T1000 (cell line): Measurements from ENCODE around the gene RNGTT.
"Not testable (repeated sequence)": the region's sequence is repeated elsewhere in the genome, so short reads cannot be mapped to it uniquely, and the experiment has no call there.

ENCODE experiments used
- DNase-seq: peaks from one replicate; lab custom pipeline; 2025; ENCODE audit warnings: mixed read lengths; lab: John Stamatoyannopoulos, UW

RNGTT gene

DNA sequence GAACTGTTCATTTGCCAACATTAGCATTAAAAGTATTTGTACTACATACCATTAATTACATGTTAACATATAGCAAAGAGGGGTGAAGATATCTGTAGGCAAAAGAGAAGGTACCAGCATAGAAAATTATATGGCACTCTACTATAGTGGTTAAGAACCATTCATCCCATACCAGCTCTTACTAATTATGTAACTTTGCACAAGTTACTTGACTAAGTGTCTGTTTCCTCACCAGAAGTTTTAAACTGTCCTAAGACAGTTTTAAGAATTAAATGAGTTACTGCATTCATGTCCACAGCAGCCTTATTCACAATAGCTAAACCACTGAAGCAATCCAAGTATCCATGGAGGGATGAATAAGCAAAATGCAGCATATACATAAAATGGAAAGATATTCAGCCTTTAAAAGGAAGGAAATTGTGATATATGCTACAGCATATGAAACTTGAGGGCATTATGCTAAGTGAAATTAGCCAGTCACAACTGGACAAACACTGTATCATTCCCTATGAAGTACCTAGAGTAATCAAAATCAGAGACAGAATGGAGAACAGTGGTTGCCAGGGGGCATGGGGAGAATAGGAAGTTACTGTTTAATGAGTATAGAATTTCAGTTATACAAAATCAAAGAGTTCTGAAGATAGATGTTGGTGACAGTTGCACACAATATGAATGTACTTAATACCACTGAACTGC lies 98.9 kb downstream of the RNGTT start:
- no peak for DNase-seq

DNA sequence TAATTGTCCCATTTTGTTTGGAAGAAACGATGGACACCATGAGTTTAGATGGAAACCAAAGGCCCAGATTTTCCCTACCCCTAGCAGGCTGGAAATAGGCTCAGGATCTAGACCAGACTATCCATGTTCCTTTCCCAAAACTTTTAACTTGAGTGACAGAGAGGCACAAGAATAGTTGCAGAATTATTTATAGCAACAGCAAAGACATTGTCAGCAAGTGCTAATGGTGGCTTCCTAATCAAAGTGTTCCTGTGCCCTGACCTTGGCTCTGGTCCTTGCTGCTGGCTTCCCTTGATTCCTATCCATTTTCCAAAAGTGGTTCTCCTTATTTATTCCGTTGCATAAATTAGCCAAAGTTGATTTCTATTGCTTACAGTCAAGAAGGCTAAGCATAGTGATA lies 103.1 kb downstream of the RNGTT start:
- DNase-seq, result no peak

DNA sequence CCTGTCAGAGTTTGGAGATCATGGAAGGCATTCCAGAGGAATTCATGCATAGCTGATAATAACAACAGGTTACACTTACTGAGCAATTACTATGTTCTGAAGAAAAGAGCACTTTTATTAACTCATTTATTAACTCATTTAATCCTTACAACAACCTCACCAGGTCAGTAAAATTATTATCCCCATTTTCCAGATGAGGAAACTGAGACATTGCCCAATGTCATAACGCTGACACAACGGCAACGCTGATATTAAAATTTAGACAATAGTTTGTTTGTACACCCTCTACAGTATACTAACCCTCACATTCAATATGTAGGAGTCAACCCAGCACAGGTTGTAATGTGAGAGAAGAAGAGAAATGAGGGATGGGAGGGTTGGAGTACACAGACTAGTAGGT lies 105.0 kb downstream of the RNGTT start:
- DNase-seq, result no peak

DNA sequence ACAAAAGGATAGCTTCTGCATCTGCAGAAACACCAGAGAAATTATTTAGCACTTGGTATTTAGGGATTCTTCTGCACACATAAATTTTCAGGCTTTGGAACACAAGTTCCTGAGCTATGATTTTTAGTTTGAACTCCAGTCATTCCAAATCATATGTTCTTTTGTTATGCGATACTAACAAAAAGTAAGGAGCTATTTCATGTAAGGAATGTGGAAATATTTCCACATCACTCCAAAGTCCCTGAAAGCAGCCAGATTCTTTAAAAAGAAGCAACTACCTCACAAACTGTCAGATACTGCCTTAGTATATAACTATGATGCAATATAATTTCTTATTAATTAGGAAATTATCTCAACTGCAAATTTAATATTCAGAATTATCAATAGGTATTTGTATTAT lies 106.9 kb downstream of the RNGTT start:
- no peak for DNase-seq

DNA sequence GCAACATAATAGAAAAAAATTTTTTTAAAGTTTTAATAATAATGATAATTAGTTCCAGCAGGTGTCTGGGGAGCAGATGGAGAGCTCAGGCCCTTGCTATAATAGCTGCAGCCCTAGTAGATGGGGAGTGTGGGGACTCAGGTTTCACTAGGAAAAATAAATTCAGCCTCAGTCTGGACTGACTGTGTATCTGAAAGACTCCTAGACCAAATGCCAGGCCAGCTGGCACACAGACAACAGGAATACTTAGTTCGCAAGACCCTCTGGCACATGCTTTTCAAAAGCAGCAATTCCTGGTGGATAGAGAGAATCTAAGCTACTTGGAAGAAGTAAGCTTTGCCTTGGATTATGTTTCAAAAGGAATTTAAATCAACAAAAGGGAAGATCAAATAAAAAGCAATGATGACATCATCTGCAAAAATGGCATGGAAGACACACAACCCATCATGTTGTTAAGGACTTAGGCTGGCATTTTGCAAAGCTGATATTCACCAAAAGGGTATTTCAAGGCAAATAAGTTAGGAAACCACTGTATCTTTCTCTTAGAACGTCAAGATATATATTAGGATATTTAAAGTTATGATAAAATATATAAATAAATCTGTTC lies 107.8 kb downstream of the RNGTT start:
- DNase-seq, result no peak

DNA sequence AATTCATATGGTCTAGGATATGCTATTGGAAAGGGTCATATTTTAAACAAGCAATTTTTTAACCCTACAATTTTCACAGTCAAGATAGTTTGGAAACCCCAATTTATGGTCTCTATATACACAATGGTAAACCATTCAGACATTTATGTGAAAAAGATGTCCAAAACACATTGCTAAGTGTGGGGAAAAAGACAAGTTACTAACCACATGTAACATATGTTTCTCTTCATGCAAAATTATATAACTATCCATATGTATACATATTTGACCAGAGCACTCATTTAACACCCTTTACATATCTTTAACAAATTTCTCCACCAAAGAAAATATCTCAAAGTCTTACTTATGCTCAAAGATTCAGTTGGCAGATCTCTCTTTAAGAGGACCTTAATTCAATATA lies 110.6 kb downstream of the RNGTT start:
- DNase-seq, result no peak

DNA sequence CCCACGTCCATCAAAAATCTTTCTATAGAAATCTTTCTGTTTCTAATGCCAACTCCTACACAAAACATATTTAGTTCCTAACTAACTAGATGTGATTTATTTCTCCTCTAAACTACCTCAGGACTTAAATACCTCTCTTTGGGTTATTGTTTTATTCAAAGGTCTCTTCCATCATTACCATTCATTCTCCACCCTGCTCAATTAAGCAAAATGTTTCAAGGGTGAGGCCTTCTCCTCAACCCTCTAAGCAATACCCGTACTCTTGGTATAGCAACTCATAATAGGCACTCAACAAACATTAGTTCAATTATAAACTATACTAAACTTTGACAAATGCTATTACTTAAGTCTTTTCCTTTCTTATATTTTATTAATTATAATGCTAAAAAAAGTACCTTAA lies 111.4 kb downstream of the RNGTT start:
- DNase-seq, result no peak

DNA sequence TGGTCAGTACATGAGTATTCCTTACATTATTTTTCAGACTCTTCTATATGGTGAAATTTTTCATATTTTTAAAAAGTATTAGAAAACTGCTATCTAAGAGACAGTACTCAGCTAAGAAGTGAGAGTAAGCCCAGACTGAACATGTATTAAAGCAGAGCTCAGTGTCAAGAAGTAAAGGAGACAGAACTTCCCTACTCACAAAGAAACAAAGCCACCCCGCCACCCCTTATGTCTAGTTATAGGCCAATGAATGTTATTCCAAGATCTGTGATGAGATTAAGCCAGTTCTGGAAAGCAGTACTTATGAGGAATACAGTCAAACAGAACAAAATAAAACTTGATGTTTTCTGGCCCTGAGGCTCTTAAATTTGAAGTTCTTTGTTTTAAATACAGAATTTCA lies 114.5 kb downstream of the RNGTT start:
- DNase-seq, result no peak

DNA sequence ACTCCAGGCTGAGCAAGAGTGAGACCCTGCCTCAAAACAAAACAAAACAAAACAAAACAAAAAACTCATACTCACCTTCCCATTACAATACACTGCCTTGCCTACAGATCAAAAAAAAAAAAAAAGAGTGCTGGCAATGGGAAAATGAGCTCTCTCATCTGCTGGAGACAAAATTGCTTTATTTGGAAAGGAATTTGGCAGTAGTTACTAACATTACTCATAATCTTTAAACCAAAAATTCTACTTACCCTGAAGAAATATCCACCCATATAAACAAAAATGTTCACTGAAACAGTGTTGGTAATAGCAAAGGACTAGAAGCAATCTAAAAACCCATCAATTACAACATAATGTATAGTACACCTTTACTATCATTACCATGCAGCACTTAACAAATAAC lies 120.4 kb downstream of the RNGTT start:
- no peak for DNase-seq

DNA sequence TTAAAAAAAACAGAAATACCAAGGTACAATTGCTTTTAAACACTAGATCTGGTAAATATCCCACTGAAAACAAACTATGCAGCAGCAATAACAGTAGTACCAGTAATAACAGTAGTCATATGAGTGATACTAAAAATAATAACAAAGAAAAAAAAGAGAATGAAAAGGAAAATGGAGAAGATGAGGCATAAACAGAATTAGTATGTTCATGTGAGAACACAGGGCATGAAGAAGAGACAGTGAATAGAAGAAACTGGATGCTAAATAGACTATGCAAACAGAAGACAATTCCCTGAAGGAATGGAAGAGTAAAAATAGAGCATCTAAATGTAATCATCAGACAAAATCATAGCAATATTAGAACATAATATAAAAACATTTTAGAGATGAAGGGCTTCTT lies 121.1 kb downstream of the RNGTT start:
- DNase-seq, result no peak

DNA sequence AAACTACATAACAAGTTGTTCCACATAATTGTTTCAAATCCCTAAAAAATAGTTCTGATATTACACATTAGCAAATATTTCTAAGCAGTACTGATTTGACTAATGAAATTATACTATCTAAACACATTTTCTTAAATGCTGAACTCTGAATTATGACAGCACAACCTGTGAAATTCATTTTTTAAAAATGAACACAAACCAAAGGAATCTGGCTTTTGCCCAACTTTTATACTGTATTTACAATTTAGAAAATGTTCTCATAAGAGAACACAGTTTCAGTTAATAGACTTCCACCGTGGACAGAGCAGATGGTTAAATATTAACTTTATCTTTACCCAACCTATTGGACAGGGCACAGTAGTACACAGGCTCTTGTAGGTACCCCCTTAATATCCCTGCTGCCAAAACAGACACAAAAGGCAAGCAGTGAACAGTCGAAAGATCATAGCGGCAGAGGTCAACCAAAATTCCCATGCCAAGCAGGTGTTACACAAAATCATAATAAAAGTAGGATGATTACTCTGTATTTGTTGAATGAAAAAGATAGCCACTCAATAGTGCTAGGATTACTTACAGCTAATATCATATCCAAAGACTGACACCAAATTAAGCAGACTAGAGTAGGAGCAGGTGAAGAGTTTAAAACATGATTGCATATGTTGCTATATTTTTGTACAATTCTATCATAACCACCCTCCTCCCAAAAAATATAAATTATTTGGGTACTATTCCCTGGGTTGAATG lies 122.5 kb downstream of the RNGTT start:
- no peak for DNase-seq

DNA sequence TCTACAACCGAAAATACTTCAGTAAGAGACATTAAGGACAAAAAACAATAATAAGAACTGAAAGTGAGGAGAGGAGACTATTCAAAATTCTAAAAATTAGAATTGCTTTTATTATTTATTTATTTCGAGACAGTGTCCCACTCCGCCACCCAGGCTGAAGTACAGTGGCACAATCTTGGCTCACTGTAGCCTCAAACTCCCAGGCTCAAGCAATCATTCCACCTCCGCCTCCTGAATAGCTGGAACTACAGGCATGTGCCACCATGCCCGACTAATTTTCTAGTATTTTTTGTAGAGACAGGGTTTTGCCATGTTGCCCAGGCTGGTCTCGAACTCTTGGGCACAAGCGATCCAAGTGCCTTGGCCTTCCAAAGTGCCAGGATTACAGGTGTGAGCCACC lies 123.1 kb downstream of the RNGTT start:
- DNase-seq, result no peak

DNA sequence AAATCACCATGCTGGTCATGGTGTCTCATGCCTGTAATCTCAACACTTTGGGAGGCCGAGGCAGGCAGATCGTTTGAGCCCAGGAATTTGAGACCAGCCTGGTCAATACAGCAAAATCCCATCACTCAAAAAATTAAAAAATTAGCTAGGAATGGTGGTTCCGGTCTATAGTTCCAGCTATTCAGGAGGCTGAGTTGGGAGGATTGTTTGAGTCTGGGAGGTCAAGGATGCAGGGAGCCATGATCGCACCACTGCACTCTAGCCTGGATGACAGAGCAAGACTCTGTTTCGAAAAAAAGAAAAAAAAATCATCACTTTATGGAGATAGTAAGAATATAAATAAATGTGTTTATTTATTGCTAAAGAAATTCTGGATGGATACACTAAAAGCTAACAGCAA lies 124.1 kb downstream of the RNGTT start:
- DNase-seq, result no peak

DNA sequence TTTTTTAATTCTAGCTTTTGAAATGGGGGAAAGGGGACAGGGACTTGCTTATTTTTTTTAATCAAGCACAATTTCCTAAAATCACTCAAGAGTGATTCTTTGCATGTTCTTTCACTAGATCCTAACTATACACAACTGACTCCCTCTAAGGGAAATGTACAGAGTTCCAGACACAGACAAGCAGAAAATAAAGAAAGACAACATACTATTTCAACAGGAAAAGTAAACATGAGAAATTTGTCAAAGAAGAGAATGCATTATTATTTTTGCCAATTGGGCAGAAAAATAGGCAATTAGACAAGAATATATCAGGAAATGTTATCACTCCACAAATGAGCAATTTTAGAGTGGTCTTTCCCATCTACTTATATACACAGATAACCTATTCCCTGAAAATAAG lies 128.2 kb downstream of the RNGTT start:
- DNase-seq, result no peak

DNA sequence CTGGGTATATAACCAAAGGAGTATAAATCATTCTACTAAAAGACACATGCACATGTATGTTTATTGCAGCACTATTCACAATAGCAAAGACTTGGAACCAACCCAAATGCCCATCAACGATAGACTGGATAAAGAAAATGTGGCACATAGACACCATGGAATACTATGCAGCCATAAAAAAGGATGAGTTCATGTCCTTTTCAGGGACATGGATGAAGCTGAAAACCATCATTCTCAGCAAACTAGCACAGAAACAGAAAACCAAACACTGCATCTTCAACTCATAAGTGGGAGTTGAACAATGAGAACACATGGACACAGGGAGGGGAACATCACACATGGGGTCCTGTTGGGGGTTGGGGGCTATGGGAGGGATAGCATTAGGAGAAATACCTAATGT lies 130.3 kb downstream of the RNGTT start:
- not testable (repeated sequence) for DNase-seq

DNA sequence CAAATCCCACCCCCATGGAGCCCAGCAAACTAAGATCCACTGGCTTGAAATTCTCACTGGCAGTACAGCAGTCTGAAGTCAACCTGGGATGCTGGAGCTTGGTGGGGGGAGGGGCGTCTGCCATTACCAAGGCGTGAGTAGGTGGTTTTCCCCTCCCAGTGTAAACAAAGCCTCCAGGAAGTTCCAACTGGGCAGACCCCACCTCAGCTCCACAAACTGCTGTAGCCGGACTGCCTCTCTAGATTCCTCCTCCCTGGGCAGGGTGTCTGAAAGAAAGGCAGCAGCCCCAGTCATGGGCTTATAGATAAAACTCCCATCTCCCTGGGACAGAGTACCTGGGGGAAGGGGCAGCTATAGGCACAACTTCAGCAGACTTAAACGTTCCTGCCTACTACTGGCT lies 135.8 kb downstream of the RNGTT start:
- not testable (repeated sequence) for DNase-seq

DNA sequence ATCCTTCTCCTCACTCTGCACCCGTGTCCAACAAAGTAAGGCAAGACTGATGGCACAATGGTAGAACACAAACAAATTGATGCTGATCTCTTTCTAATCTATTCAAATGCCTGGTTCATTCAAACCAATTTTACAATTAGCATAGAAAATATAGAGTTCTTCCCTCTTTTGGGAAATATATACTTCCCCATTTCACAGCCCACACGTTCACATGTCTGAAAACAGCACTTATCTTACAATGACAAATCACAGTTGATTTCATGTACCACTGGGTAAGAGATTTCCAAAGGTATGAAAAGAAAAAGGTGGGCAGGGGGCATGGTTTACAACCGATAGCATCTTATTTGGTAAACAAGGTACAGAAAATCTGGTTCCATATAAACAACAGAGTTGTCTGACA lies 137.6 kb downstream of the RNGTT start:
- no peak for DNase-seq

DNA sequence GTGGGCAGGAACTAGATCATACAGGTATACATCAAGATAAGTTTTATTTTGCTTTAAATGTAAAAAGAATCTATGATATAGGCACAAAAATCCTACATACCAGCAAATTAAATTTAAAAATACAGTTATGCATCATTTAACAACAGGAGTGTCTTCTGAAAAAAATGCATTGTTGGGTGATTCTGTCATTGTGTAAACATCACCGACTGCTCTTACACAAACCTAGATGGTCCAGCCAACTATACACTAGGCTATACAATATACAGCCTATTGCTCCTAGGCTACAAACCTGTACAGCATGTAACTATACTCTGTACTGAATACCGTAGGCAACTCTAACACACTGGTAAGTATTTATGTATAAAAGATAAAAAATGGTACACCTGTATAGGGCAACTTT lies 139.4 kb downstream of the RNGTT start:
- DNase-seq, result no peak

DNA sequence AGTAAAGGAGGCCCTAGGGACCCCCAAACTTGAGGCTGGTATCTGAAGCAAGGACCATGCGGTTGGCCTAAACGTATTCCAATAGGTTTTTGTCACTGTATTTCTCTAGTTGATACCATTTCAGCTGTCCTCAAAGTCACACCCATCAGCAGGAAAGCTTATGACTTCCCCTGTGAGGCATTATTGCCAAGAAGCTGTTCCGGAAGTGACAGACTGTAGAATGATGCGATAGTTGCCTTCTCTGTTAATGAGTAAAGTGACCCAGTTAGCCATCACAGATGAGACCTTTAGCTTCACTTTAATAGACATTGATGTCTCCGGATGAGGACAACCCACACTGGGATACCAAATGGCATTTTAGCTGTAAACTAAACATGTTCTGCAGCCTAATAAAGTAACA lies 147.9 kb downstream of the RNGTT start:
- no peak for DNase-seq

DNA sequence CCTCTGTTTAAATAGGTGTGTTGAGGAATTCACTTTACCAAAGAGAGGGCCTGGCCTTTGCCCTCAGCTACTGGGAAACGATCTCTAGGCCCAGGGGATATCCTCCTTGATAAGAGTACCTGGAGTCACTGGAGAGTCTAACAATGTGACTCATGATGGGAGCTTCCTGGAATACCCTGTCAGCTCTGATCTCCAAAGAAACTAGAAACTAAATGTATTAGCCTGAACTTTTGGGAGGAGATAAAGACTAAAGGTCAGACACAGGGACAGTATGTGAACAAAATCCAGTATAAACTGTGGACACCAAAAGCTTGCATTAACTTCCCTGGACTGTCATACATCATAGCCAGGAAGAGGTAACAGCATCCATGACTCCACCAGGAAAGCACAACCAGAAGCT lies 148.5 kb downstream of the RNGTT start:
- DNase-seq, result no peak

DNA sequence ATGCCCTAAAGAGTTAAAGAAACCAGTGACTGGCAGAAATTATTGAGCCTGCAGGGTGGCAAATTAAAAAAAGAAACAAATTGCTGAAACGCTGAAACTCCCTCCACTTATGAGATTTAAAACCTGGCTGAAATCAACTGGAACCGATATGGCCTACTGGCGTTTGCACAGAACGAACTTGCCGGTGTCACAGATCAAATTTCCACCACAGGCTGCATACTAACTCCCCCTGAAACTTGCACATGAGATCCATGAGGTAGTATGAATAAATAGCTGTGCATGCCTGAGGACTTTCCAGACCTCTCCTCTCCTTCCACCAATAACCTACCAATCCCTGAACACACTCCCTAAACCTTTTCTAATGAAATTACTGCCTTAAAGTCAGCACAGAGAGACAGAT lies 150.4 kb downstream of the RNGTT start:
- no peak for DNase-seq

DNA sequence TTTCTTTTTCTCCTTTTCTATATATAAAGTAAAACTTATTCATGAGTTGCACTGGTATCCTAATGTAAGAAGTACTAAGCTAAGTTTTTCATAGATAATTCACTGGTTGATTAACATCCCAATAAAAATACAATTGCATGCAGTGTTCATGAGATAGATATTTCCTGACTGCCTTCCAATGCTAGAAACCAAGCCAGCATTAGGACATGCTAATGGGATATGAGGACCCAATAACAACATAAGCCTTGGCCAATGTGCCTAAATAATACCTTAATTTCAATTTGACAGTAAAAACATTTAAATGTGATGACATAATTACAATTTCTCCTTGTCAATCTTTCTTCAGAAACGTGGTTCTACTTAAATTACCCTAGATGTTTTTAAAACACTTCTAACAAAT lies 152.7 kb downstream of the RNGTT start:
- no peak for DNase-seq

DNA sequence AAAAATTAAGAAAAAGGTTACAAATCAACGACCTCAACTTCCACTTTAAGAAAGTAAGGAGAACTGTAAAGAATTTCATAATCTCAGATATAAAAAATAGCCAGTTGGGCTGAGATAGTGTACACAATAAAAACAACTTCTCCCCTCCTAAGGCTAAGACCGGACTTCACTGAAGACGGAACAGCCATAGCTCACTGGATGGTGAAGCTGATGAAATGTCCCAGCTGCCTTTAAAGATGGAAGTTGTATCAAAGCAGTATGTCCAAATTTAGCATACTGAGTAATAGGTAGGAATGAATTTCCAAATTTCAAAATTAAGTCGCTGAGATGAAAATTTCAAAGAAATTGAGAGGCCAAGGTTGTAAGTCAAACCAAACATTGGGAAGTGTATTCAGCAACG lies 153.3 kb downstream of the RNGTT start:
- DNase-seq, result no peak

DNA sequence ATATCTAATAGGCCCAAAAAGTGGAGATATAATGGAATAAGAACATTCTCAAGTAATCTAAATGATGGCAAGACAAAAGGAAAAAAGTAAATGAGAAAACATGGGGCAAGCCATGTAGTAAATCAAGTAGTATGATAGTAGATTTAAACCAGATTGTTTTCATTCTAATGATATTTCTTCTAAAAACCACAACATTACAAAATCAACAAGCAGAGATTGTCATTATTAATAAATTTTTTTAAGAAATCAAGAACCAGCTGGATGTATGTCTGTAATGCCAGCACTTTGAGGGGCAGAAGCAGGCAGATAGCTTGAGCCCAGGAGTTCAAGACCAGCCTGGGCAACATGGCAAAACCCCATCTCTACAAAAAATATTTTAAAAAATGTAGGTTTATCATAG lies 155.0 kb downstream of the RNGTT start:
- DNase-seq, result no peak
